Nephron (organoid): ENCODE data around the gene ATXN7L1.

Experiments used
- H3K27ac Mint-ChIP-seq, 3 experiments: 2 replicates each; pipeline ENCODE4 v1.8.0; 2020; ENCODE audit warnings: mixed read lengths in 3 of 3, mild to moderate bottlenecking in 2 of 3, moderate library complexity in 1 of 3
- H3K27me3 Mint-ChIP-seq: 2 replicates; pipeline ENCODE4 v1.8.0; 2021; ENCODE audit warnings: low read depth, mild to moderate bottlenecking, moderate library complexity, mixed read lengths
- H3K36me3 Mint-ChIP-seq: 2 replicates; pipeline ENCODE4 v1.8.0; 2020; ENCODE audit warnings: low read depth, mixed read lengths
- H3K4me1 Mint-ChIP-seq: 2 replicates; pipeline ENCODE4 v1.8.0; 2020; ENCODE audit warnings: mixed read lengths
- H3K4me3 Mint-ChIP-seq, 3 experiments: 2 replicates each; pipeline ENCODE4 v1.8.0; 2020; ENCODE audit warnings: mild to moderate bottlenecking in 3 of 3, mixed read lengths in 3 of 3, moderate library complexity in 2 of 3
- H3K9me3 Mint-ChIP-seq: 2 replicates; pipeline ENCODE4 v1.8.0; 2020; ENCODE audit warnings: mixed read lengths
- CTCF ChIP-seq, 3 experiments: fragments of 200-600 bp; sonication (generic); IDR thresholded peaks; one replicate each; pipeline ENCODE4 v1.5.0; 2021; ENCODE audit warnings: antibody characterized with exemption in 3 of 3; ENCODE audit not compliant: unreplicated experiment in 3 of 3

ATXN7L1 gene

GRCh38 chr7:105649727-105650381 lies 226.5 kb downstream of the ATXN7L1 start:
- no peak overlapping the region for H3K27ac Mint-ChIP-seq
- peaks cover 30% of the 10 kb centered on the region for H3K4me1 Mint-ChIP-seq
- peaks cover 26% of the 10 kb centered on the region for H3K27me3 Mint-ChIP-seq
- H3K9me3 Mint-ChIP-seq = no peaks in the 10 kb centered on the region
- H3K4me3 Mint-ChIP-seq = no peak overlapping the region
- no peak for TF ChIP-seq CTCF (IDR thresholded peaks at IDR 0.05; ENCODE audit: unreplicated experiment in 3 of 3)
- H3K36me3 Mint-ChIP-seq = no peaks in the 10 kb centered on the region

- no peaks in the 10 kb centered on the region for H3K36me3 Mint-ChIP-seq
- no peaks in the 10 kb centered on the region for H3K9me3 Mint-ChIP-seq
- H3K4me1 Mint-ChIP-seq = peaks cover 38% of the 10 kb centered on the region
- peak overlapping the region in 1 of 3 experiments; percentile 9 for H3K27ac Mint-ChIP-seq
- TF ChIP-seq CTCF (IDR thresholded peaks at IDR 0.05; ENCODE audit: unreplicated experiment in 3 of 3) = no peak
- H3K27me3 Mint-ChIP-seq = peaks cover 23% of the 10 kb centered on the region
- H3K4me3 Mint-ChIP-seq = no peak overlapping the region
These were observed 227.6 kb downstream of the ATXN7L1 start for GRCh38 chr7:105648561-105649401.

- peaks cover 48% of the 10 kb centered on the region for H3K4me1 Mint-ChIP-seq
- H3K36me3 Mint-ChIP-seq = peaks cover 5% of the 10 kb centered on the region
- H3K9me3 Mint-ChIP-seq = no peaks in the 10 kb centered on the region
- peaks cover 23% of the 10 kb centered on the region for H3K27me3 Mint-ChIP-seq
- H3K4me3 Mint-ChIP-seq = no peak overlapping the region
- no peak overlapping the region for H3K27ac Mint-ChIP-seq
- TF ChIP-seq CTCF (IDR thresholded peaks at IDR 0.05; ENCODE audit: unreplicated experiment in 3 of 3) = no peak
These were observed 228.8 kb downstream of the ATXN7L1 start for GRCh38 chr7:105647591-105647990.

GRCh38 chr7:105644937-105645336 lies 231.5 kb downstream of the ATXN7L1 start:
- TF ChIP-seq CTCF (IDR thresholded peaks at IDR 0.05; ENCODE audit: unreplicated experiment in 3 of 3) = no peak
- Mint-ChIP-seq H3K36me3 (peaks cover 7% of the 10 kb centered on the region), H3K4me3 (no peak overlapping the region), H3K27me3 (peaks cover 19% of the 10 kb centered on the region), H3K9me3 (no peaks in the 10 kb centered on the region), H3K27ac (no peak overlapping the region), H3K4me1 (peaks cover 56% of the 10 kb centered on the region)

- Mint-ChIP-seq H3K36me3 (peaks cover 7% of the 10 kb centered on the region), H3K27me3 (peaks cover 13% of the 10 kb centered on the region), H3K4me1 (peaks cover 56% of the 10 kb centered on the region), H3K4me3 (no peak overlapping the region), H3K9me3 (no peaks in the 10 kb centered on the region), H3K27ac (no peak overlapping the region)
- no peak for TF ChIP-seq CTCF (IDR thresholded peaks at IDR 0.05; ENCODE audit: unreplicated experiment in 3 of 3)
These were observed 232.5 kb downstream of the ATXN7L1 start for GRCh38 chr7:105643851-105644250.
